GM23338 (cell line): ENCODE results near the gene DIP2C. TPM values are rescaled to one million over a fixed set of nuclear protein-coding genes. Genes with fewer than 3 reads are reported as not detected.

ENCODE experiments used
- ATAC-seq: fragments of 200-7000 bp; cut with Tn5 transposase; 3 replicates; pipeline ENCODE4 v1.9.1; 2020
- DNase-seq: peaks from one replicate; pipeline ENCODE4 v3.0.0-alpha.2; 2015; ENCODE audit warnings: low spot score
- H2AFZ ChIP-seq: fragments of 200-600 bp; sonication (generic); 2 replicates; pipeline ENCODE4 v1.8.0; 2016; ENCODE audit warnings: antibody characterized with exemption, mild to moderate bottlenecking, moderate library complexity
- H3F3A ChIP-seq: fragments of 200-600 bp; sonication (generic); replicated peaks from 2 replicates; pipeline ENCODE4 v1.8.0; 2017; ENCODE audit warnings: antibody characterized with exemption, mixed run types, low read depth
- H3K27ac ChIP-seq: fragments of 200-600 bp; sonication (generic); 2 replicates; pipeline ENCODE4 v1.6.1; 2016; ENCODE audit warnings: low read depth
- H3K27me3 ChIP-seq: fragments of 200-600 bp; sonication (generic); 2 replicates; pipeline ENCODE4 v1.8.0; 2016; ENCODE audit warnings: mild to moderate bottlenecking, mixed run types, moderate library complexity; ENCODE audit not compliant: insufficient read depth
- H3K36me3 ChIP-seq: fragments of 200-600 bp; sonication (generic); 2 replicates; pipeline ENCODE4 v1.8.0; 2016; ENCODE audit warnings: mild to moderate bottlenecking; ENCODE audit not compliant: insufficient read depth
- H3K4me1 ChIP-seq: fragments of 200-600 bp; sonication (generic); 2 replicates; pipeline ENCODE4 v1.8.0; 2016; ENCODE audit warnings: mild to moderate bottlenecking, moderate library complexity; ENCODE audit not compliant: insufficient read depth
- H3K4me2 ChIP-seq: fragments of 200-600 bp; sonication (generic); 2 replicates; pipeline ENCODE4 v1.7.1; 2017; ENCODE audit warnings: mixed run types
- H3K4me3 ChIP-seq: fragments of 200-600 bp; sonication (generic); 2 replicates; pipeline ENCODE4 v1.6.1; 2016; ENCODE audit warnings: mixed run types
- H3K79me2 ChIP-seq: fragments of 200-600 bp; sonication (generic); replicated peaks from 2 replicates; pipeline ENCODE4 v1.8.0; 2017; ENCODE audit warnings: mild to moderate bottlenecking; ENCODE audit not compliant: insufficient read depth
- H3K9me2 ChIP-seq: fragments of 200-600 bp; sonication (generic); 2 replicates; pipeline ENCODE4 v1.8.0; 2017; ENCODE audit not compliant: insufficient read depth
- H4K20me1 ChIP-seq: fragments of 200-600 bp; sonication (generic); replicated peaks from 2 replicates; pipeline ENCODE4 v1.8.0; 2017; ENCODE audit warnings: mild to moderate bottlenecking; ENCODE audit not compliant: insufficient read depth
- H3K27ac Mint-ChIP-seq: 2 replicates; pipeline ENCODE4 v1.8.0; 2020; ENCODE audit warnings: inconsistent platforms, mild to moderate bottlenecking, moderate library complexity, mixed read lengths
- H3K27me3 Mint-ChIP-seq: 3 replicates; pipeline ENCODE4 v1.8.0; 2022; ENCODE audit warnings: low read depth, mild to moderate bottlenecking, moderate library complexity, mixed read lengths, inconsistent platforms; ENCODE audit not compliant: insufficient read depth, poor library complexity
- H3K36me3 Mint-ChIP-seq: 3 replicates; pipeline ENCODE4 v1.8.0; 2021; ENCODE audit warnings: low read depth, mild to moderate bottlenecking, inconsistent platforms, moderate library complexity, mixed read lengths
- H3K4me1 Mint-ChIP-seq: 3 replicates; pipeline ENCODE4 v1.8.0; 2020; ENCODE audit warnings: mild to moderate bottlenecking, inconsistent platforms, mixed read lengths
- H3K4me3 Mint-ChIP-seq: 3 replicates; pipeline ENCODE4 v1.8.0; 2021; ENCODE audit warnings: moderate library complexity, mild to moderate bottlenecking, inconsistent platforms, mixed read lengths
- H3K9me3 Mint-ChIP-seq: 3 replicates; pipeline ENCODE4 v1.8.0; 2020; ENCODE audit warnings: moderate library complexity, mild to moderate bottlenecking, inconsistent platforms, mixed read lengths
- ETS1 ChIP-seq: IDR thresholded peaks from 2 replicates; pipeline ENCODE4 v1.6.1; 2016; ENCODE audit warnings: antibody characterized with exemption
- EZH2 ChIP-seq: fragments of 200-600 bp; sonication (generic); IDR thresholded peaks from one replicate; pipeline ENCODE4 v1.8.0; 2017; ENCODE audit warnings: antibody characterized with exemption, mild to moderate bottlenecking, low read depth; ENCODE audit not compliant: unreplicated experiment
- POLR2AphosphoS5 ChIP-seq: IDR thresholded peaks from 2 replicates; pipeline ENCODE4 v1.6.1; 2016; ENCODE audit warnings: antibody characterized with exemption, low read depth
- ZNF462 ChIP-seq: fragments of 250-450 bp; sonication (Bioruptor Pico); IDR thresholded peaks from 2 replicates; pipeline ENCODE4 v1.5.0; 2020; ENCODE audit warnings: mild to moderate bottlenecking, moderate library complexity
- polyA plus RNA-seq: library from polyadenylated mRNA; unstranded; fragments of >200 nt; fragmentation: Nextera tagmentation; extraction: Ambion mirVana; gene quantifications from 2 replicates; pipeline ENCODE4 v1.2.1, GENCODE V29; 2016
- total RNA-seq: library from RNA; depleted of rRNA; stranded (reverse); fragments of >200 nt; shearing (Covaris generic); gene quantifications from 2 replicates; pipeline ENCODE4 v1.2.3, GENCODE V29; 2014

The DIP2C gene
- total and polyA plus RNA-seq, 2 experiments from 2014 or later = 5.1 to 7.7 TPM

- H3K4me2 ChIP-seq = no peak overlapping the region
- DNase-seq = no peak
- Mint-ChIP-seq H3K27ac (no peak overlapping the region), H3K4me1 (peaks cover 7% of the 10 kb centered on the region; the same call in 1 of the 3 replicates), H3K36me3 (peaks cover 19% of the 10 kb centered on the region), H3K27me3 (peaks cover 13% of the 10 kb centered on the region), H3K9me3 (peaks cover 23% of the 10 kb centered on the region), H3K4me3 (peak overlapping the region; percentile 46; the same call in 2 of the 3 replicates)
- H3F3A ChIP-seq = no peaks in the 10 kb centered on the region
- H3K4me1 ChIP-seq = no peaks in the 10 kb centered on the region
- no peak overlapping the region for H3K27ac ChIP-seq
- H3K79me2 ChIP-seq = no peaks in the 10 kb centered on the region
- H3K9me2 ChIP-seq = no peaks in the 10 kb centered on the region
- no peak for TF ChIP-seq ETS1
- H3K27me3 ChIP-seq = no peaks in the 10 kb centered on the region
- H2AFZ ChIP-seq = no peak overlapping the region
- ATAC-seq = no peak
- no peak overlapping the region for H3K4me3 ChIP-seq
- no peaks in the 10 kb centered on the region for H3K36me3 ChIP-seq
- no peaks in the 10 kb centered on the region for H4K20me1 ChIP-seq
Measured at GRCh38 chr10:478471-479245, 210.8 kb downstream of the DIP2C start.

- no peaks in the 10 kb centered on the region for H3K27me3 ChIP-seq
- ATAC-seq = no peak
- H3K27ac ChIP-seq = no peak overlapping the region
- H3K79me2 ChIP-seq = no peaks in the 10 kb centered on the region
- H3K4me3 Mint-ChIP-seq = no peak overlapping the region; the same call in 2 of the 3 replicates
- H2AFZ ChIP-seq = no peak overlapping the region
- no peaks in the 10 kb centered on the region for H3K4me1 ChIP-seq
- no peaks in the 10 kb centered on the region for H3F3A ChIP-seq
- no peaks in the 10 kb centered on the region for H4K20me1 ChIP-seq
- H3K27ac Mint-ChIP-seq = no peak overlapping the region
- no peaks in the 10 kb centered on the region for H3K9me2 ChIP-seq
- no peak overlapping the region for H3K4me3 ChIP-seq
- no peak overlapping the region for H3K4me2 ChIP-seq
- no peaks in the 10 kb centered on the region for H3K36me3 ChIP-seq
- peaks cover 23% of the 10 kb centered on the region for H3K9me3 Mint-ChIP-seq
- H3K4me1 Mint-ChIP-seq = peaks cover 7% of the 10 kb centered on the region; the same call in 1 of the 3 replicates
- H3K36me3 Mint-ChIP-seq = peaks cover 19% of the 10 kb centered on the region
- TF ChIP-seq ZNF462 (CRISPR knock-in tag) (no peak), POLR2AphosphoS5 (no peak), EZH2 (no peak)
- H3K27me3 Mint-ChIP-seq = peaks cover 13% of the 10 kb centered on the region
- DNase-seq = no peak
Measured at GRCh38 chr10:477620-478019, 211.8 kb downstream of the DIP2C start.
